ENCODE data around the gene MTMR6.

- TF ChIP-seq CTCF (IDR thresholded peaks at IDR 0.05), result no peak
- no peak for TF ChIP-seq EP300 (IDR thresholded peaks at IDR 0.05)
Measured at GRCh38 chr13:25222740-25223139, 64.5 kb downstream of the MTMR6 start.
